IMR-90 (cell line): ENCODE data around the gene ACIN1. TPM values are rescaled to one million over a fixed set of nuclear protein-coding genes. Genes with fewer than 3 reads are reported as not detected.

ENCODE experiments used
- ATAC-seq: fragments of 200-7000 bp; cut with Tn5 transposase; 2 replicates; pipeline ENCODE4 v1.9.1; 2020; ENCODE audit warnings: low read depth, mild to moderate bottlenecking, moderate library complexity
- BruUV-seq: library from RNA; stranded (reverse); fragments of 400-500 nt; replicated peaks from 2 replicates; lab custom pipeline; 2021; lab: Mats Ljungman, UMichigan
- CTCF ChIA-PET: fragments of 300-600 bp; formaldehyde crosslinking; extraction: SDS; loops from one replicate; lab custom pipeline; 2021; ENCODE audit warnings: antibody characterized with exemption; lab: Yijun Ruan, JAX
- POLR2A ChIA-PET: fragments of 300-600 bp; sonication (Branson Sonifier 250); formaldehyde crosslinking; loops from one replicate; lab custom pipeline; 2022; ENCODE audit warnings: antibody characterized with exemption; ENCODE audit not compliant: unreplicated experiment; lab: Charles Lee
- DNase-seq: peaks from one replicate; pipeline ENCODE4 v3.0.0; 2013
- H2AFZ ChIP-seq: replicated peaks from 2 replicates; pipeline ENCODE3; 2013; ENCODE audit warnings: low read length, mild to moderate bottlenecking; ENCODE audit not compliant: poor library complexity
- H2AK5ac ChIP-seq: 2 replicates; pipeline ENCODE4 v1.6.1; 2013; ENCODE audit warnings: low read depth, low read length, inconsistent platforms
- H2AK9ac ChIP-seq: replicated peaks from 2 replicates; pipeline ENCODE3; 2013; ENCODE audit warnings: mild to moderate bottlenecking, low read depth, low read length, moderate library complexity; ENCODE audit not compliant: poor library complexity
- H2BK120ac ChIP-seq: 2 replicates; pipeline ENCODE4 v1.6.1; 2013; ENCODE audit warnings: low read depth, low read length, inconsistent platforms
- H2BK15ac ChIP-seq: 3 replicates; pipeline ENCODE4 v1.6.1; 2013; ENCODE audit warnings: low read depth, low read length, inconsistent platforms
- H2BK20ac ChIP-seq: 2 replicates; pipeline ENCODE4 v1.6.1; 2013; ENCODE audit warnings: low read depth, mild to moderate bottlenecking, inconsistent platforms, low read length, moderate library complexity
- H2BK5ac ChIP-seq: 2 replicates; pipeline ENCODE4 v1.6.1; 2013; ENCODE audit warnings: mild to moderate bottlenecking, low read depth, low read length, inconsistent platforms; ENCODE audit not compliant: poor library complexity, severe bottlenecking
- H3K14ac ChIP-seq: replicated peaks from 2 replicates; pipeline ENCODE4 v1.6.1; 2013; ENCODE audit warnings: low read depth, low read length, inconsistent platforms
- H3K18ac ChIP-seq: 2 replicates; pipeline ENCODE4 v1.6.1; 2013; ENCODE audit warnings: low read depth, low read length, control low read depth
- H3K23ac ChIP-seq: 2 replicates; pipeline ENCODE4 v1.6.1; 2013; ENCODE audit warnings: low read depth, low read length, inconsistent platforms
- H3K27ac ChIP-seq: 2 replicates; pipeline ENCODE4 v1.5.1; 2013; ENCODE audit warnings: mild to moderate bottlenecking, control low read depth, low read length; ENCODE audit not compliant: insufficient read depth
- H3K27me3 ChIP-seq: 2 replicates; pipeline ENCODE4 v1.6.1; 2013; ENCODE audit warnings: low read length; ENCODE audit not compliant: control insufficient read depth, insufficient read depth
- H3K36me3 ChIP-seq: 2 replicates; pipeline ENCODE4 v1.6.1; 2013; ENCODE audit warnings: low read length, mixed read lengths; ENCODE audit not compliant: control insufficient read depth, insufficient read depth
- H3K4ac ChIP-seq: 2 replicates; pipeline ENCODE4 v1.6.1; 2013; ENCODE audit warnings: low read depth, low read length, inconsistent platforms
- H3K4me1 ChIP-seq: 2 replicates; pipeline ENCODE4 v1.6.1; 2013; ENCODE audit warnings: low read length, mixed read lengths; ENCODE audit not compliant: control insufficient read depth, insufficient read depth
- H3K4me2 ChIP-seq: 2 replicates; pipeline ENCODE4 v1.6.1; 2013; ENCODE audit warnings: low read depth, mild to moderate bottlenecking, control low read depth, low read length, moderate library complexity
- H3K4me3 ChIP-seq: 2 replicates; pipeline ENCODE4 v1.5.1; 2013; ENCODE audit warnings: low read depth, mild to moderate bottlenecking, control low read depth, low read length, moderate library complexity; ENCODE audit not compliant: insufficient read depth
- H3K56ac ChIP-seq: 2 replicates; pipeline ENCODE4 v1.6.1; 2013; ENCODE audit warnings: low read length, inconsistent platforms; ENCODE audit not compliant: insufficient read depth; ENCODE audit errors: extremely low read depth
- H3K79me1 ChIP-seq, 2 experiments: 2 replicates each; pipeline ENCODE4 v1.6.1; 2013; ENCODE audit warnings: low read length in 2 of 2, inconsistent platforms in 1 of 2, low read depth in 1 of 2
- H3K9ac ChIP-seq: 2 replicates; pipeline ENCODE4 v1.6.1; 2013; ENCODE audit warnings: low read depth, low read length, control low read depth
- H3K9me1 ChIP-seq: 2 replicates; pipeline ENCODE4 v1.6.1; 2013; ENCODE audit warnings: low read length, inconsistent platforms; ENCODE audit not compliant: insufficient read depth
- H3K9me3 ChIP-seq: 2 replicates; pipeline ENCODE4 v1.6.1; 2013; ENCODE audit warnings: low read length; ENCODE audit not compliant: control insufficient read depth, insufficient read depth
- H4K20me1 ChIP-seq: 2 replicates; pipeline ENCODE4 v1.6.1; 2013; ENCODE audit warnings: low read length, inconsistent platforms; ENCODE audit not compliant: insufficient read depth
- H4K5ac ChIP-seq: 2 replicates; pipeline ENCODE4 v1.6.1; 2013; ENCODE audit warnings: mild to moderate bottlenecking, low read depth, low read length, control low read depth
- H4K8ac ChIP-seq, 2 experiments: 2 replicates each; pipeline ENCODE4 v1.6.1; 2013; ENCODE audit warnings: low read depth in 2 of 2, low read length in 2 of 2, control low read depth in 1 of 2, inconsistent platforms in 1 of 2
- H4K91ac ChIP-seq: 2 replicates; pipeline ENCODE4 v1.6.1; 2013; ENCODE audit warnings: low read depth, low read length, inconsistent platforms; ENCODE audit not compliant: insufficient read depth
- BHLHE40 ChIP-seq: fragments of 150-350 bp; IDR thresholded peaks from 2 replicates; pipeline ENCODE4 v1.6.1; 2016; ENCODE audit warnings: mild to moderate bottlenecking, low read depth, low read length
- CTCF ChIP-seq: conservative IDR thresholded peaks from 2 replicates; pipeline ENCODE4 v1.5.1; 2012; ENCODE audit warnings: mild to moderate bottlenecking, low read depth, low read length, improper control_type of control experiment
- ELK1 ChIP-seq: fragments of 150-350 bp; IDR thresholded peaks from 2 replicates; pipeline ENCODE4 v1.6.1; 2016; ENCODE audit warnings: low read depth, mild to moderate bottlenecking, low read length, moderate library complexity, borderline replicate concordance
- FOS ChIP-seq: fragments of 150-350 bp; IDR thresholded peaks from 2 replicates; pipeline ENCODE4 v1.6.1; 2016; ENCODE audit warnings: low read depth, low read length
- RCOR1 ChIP-seq: IDR thresholded peaks from 2 replicates; pipeline ENCODE4 v1.6.1; 2012; ENCODE audit warnings: mild to moderate bottlenecking, low read length, improper control_type of control experiment; ENCODE audit not compliant: insufficient replicate concordance
- SMC3 ChIP-seq: fragments of 150-350 bp; IDR thresholded peaks from 2 replicates; pipeline ENCODE4 v1.6.1; 2016; ENCODE audit warnings: low read depth, mild to moderate bottlenecking, antibody characterized with exemption, low read length, moderate library complexity
- USF2 ChIP-seq: fragments of 150-350 bp; IDR thresholded peaks from 2 replicates; pipeline ENCODE4 v1.6.1; 2017; ENCODE audit warnings: mild to moderate bottlenecking, antibody characterized with exemption, low read length, low read depth
- whole genome bisulfite sequencing, 2 experiments: methylation state at CpG; one replicate each; pipeline versions ENCODE4 v1.1.5 to v1.1.7; 2013; ENCODE audit warnings: missing lambda C conversion rate in 2 of 2; ENCODE audit not compliant: insufficient read length in 1 of 2; ENCODE audit errors: extremely low coverage in 2 of 2; 5-methylcytosine and 5-hydroxymethylcytosine counted together
- dilution Hi-C: fragments of 300-500 bp; cut with HindIII; formaldehyde crosslinking; loops from one replicate; pipeline ENCODE4 v1.14.3; 2018; ENCODE audit warnings: low sequenced_read_pairs; ENCODE audit not compliant: unreplicated experiment
- in situ Hi-C: fragments of 300-500 bp; cut with MboI; formaldehyde crosslinking; loops from 3 replicates; pipeline ENCODE4 v1.14.3; 2019; ENCODE audit warnings: low sequenced_read_pairs, inconsistent platforms, mixed read lengths
- intact Hi-C: fragments of 100-400 bp; cut with micrococcal nuclease; formaldehyde crosslinking; loops from 2 replicates; pipeline ENCODE4 v1.10.0; 2022
- polyA plus RNA-seq, 3 experiments: library from polyadenylated mRNA; depleted of rRNA; stranded (reverse); fragments of >200 nt; gene quantifications; 2 replicates each; pipeline ENCODE4 v1.2.3, GENCODE V29; 2012; ENCODE audit warnings: low replicate concordance in 1 of 3
- total RNA-seq: library from RNA; depleted of rRNA; stranded (reverse); fragments of >200 nt; gene quantifications from 2 replicates; pipeline ENCODE4 v1.2.3, GENCODE V29; 2012

The ACIN1 gene
- total and polyA plus RNA-seq, 2 of the 4 experiments (the other 2 are of a cell fraction), result 73.8 to 185 TPM

GRCh38 chr14:23055621-23056144, 39.3 kb downstream of the ACIN1 start (continued):
- TF ChIP-seq CTCF, result no peak

GRCh38 chr14:23055147-23055550, 39.8 kb downstream of the ACIN1 start:
- Histone ChIP-seq H3K4ac (no peak overlapping the region), H3K14ac (no peak overlapping the region), H3K18ac (no peak overlapping the region), H3K4me3 (no peak overlapping the region), H3K23ac (no peak overlapping the region), H3K79me1 (peaks cover 0 to 25% of the 10 kb centered on the region in 2 experiments; a peak in 3 of 4 replicates), H3K27ac (no peak overlapping the region), H3K4me1 (peaks cover 11% of the 10 kb centered on the region; the same call in 1 of the 2 replicates), H2AK5ac (no peak overlapping the region), H3K56ac (no peak overlapping the region), H3K9me3 (no peaks in the 10 kb centered on the region), H3K4me2 (no peak overlapping the region), H3K9me1 (no peaks in the 10 kb centered on the region), H2BK20ac (no peak overlapping the region), H2AFZ (no peak overlapping the region), H4K20me1 (peaks cover 13% of the 10 kb centered on the region), H2BK5ac (no peak overlapping the region), H3K27me3 (no peaks in the 10 kb centered on the region), H3K36me3 (peaks cover 16% of the 10 kb centered on the region), H2BK15ac (no peak overlapping the region), H3K9ac (no peak overlapping the region), H2BK120ac (no peak overlapping the region), H4K91ac (no peak overlapping the region), H4K5ac (no peak overlapping the region), H2AK9ac (peak overlapping the region; percentile 23), H4K8ac (no peak overlapping the region)
- ATAC-seq, result no peak
- intact Hi-C loops (no loop called here), dilution Hi-C loops (no loop called here), in situ Hi-C loops (no loop called here)
- ChIA-PET POLR2A (no interaction called here), CTCF (interaction anchor here (1.1 kb wide), 1 partner anchor 69 kb away, joined by 3 read pairs; no protein-coding TSS in a partner anchor)
- WGBS, 2 experiments, result 96% methylated on average over 12 of the region's 12 CpGs; no CpG with 5 or more reads in 1 of the 2 experiments
- TF ChIP-seq RCOR1, result no peak
- no peak for TF ChIP-seq SMC3
- TF ChIP-seq FOS, result no peak
- TF ChIP-seq BHLHE40, result no peak
- TF ChIP-seq USF2, result no peak
- no peak for TF ChIP-seq ELK1
- BruUV-seq, result no TSS peak
- no peak for DNase-seq
